DMS114 treated with DMSO at 0.1 percent for 48 hours (cell line): ENCODE data around the gene UBR4.
"Not testable (repeated sequence)": the region's sequence is repeated elsewhere in the genome, so short reads cannot be mapped to it uniquely, and the experiment has no call there.

Source experiments
- DNase-seq: peaks from one replicate; lab custom pipeline; 2025; ENCODE audit not compliant: unreplicated experiment; lab: John Stamatoyannopoulos, UW

Gene UBR4

GRCh38 chr1:19220080-19220846 lies 10.2 kb upstream of the UBR4 start:
- DNase-seq: no peak

- DNase-seq: no peak
Measured at GRCh38 chr1:19219451-19219850, 9.4 kb upstream of the UBR4 start.

GRCh38 chr1:19216585-19216984 lies 6.5 kb upstream of the UBR4 start:
- DNase-seq: not testable (repeated sequence)

- DNase-seq: no peak
Measured at GRCh38 chr1:19213580-19213979, 3.5 kb upstream of the UBR4 start.

GRCh38 chr1:19212167-19212566 lies 2.1 kb upstream of the UBR4 start:
- DNase-seq: no peak

GRCh38 chr1:19210772-19211549 lies 895 bp upstream of the UBR4 start:
- no peak for DNase-seq

GRCh38 chr1:19209439-19209989 lies 552 bp downstream of the UBR4 start:
- DNase-seq: no peak

- DNase-seq: no peak
Measured at GRCh38 chr1:19208710-19209438, 1.2 kb downstream of the UBR4 start.

GRCh38 chr1:19206947-19207346 lies 3.1 kb downstream of the UBR4 start:
- no peak for DNase-seq

GRCh38 chr1:19205845-19206244 lies 4.2 kb downstream of the UBR4 start:
- DNase-seq: no peak

- DNase-seq: no peak
Measured at GRCh38 chr1:19205403-19205802, 4.7 kb downstream of the UBR4 start.

GRCh38 chr1:19204446-19205266 lies 5.4 kb downstream of the UBR4 start:
- DNase-seq: no peak

- DNase-seq: no peak
Measured at GRCh38 chr1:19203440-19203839, 6.6 kb downstream of the UBR4 start.

GRCh38 chr1:19202396-19202795 lies 7.7 kb downstream of the UBR4 start:
- no peak for DNase-seq

- no peak for DNase-seq
Measured at GRCh38 chr1:19199969-19200604, 10.0 kb downstream of the UBR4 start.

GRCh38 chr1:19199329-19199968 lies 10.6 kb downstream of the UBR4 start:
- DNase-seq: no peak

- DNase-seq: no peak
Measured at GRCh38 chr1:19198820-19199219, 11.2 kb downstream of the UBR4 start.

- DNase-seq: no peak
Measured at GRCh38 chr1:19197845-19198244, 12.2 kb downstream of the UBR4 start.

- DNase-seq: no peak
Measured at GRCh38 chr1:19196331-19196730, 13.7 kb downstream of the UBR4 start.

GRCh38 chr1:19193004-19193403 lies 17.1 kb downstream of the UBR4 start:
- no peak for DNase-seq
